NOMO-1 treated with dmso at 0.1 percent for 144 hours (cell line): ENCODE data around the gene CIB1.

Source experiments
- DNase-seq: peaks from one replicate; lab custom pipeline; 2025; ENCODE audit not compliant: unreplicated experiment; lab: John Stamatoyannopoulos, UW

The CIB1 gene

DNA sequence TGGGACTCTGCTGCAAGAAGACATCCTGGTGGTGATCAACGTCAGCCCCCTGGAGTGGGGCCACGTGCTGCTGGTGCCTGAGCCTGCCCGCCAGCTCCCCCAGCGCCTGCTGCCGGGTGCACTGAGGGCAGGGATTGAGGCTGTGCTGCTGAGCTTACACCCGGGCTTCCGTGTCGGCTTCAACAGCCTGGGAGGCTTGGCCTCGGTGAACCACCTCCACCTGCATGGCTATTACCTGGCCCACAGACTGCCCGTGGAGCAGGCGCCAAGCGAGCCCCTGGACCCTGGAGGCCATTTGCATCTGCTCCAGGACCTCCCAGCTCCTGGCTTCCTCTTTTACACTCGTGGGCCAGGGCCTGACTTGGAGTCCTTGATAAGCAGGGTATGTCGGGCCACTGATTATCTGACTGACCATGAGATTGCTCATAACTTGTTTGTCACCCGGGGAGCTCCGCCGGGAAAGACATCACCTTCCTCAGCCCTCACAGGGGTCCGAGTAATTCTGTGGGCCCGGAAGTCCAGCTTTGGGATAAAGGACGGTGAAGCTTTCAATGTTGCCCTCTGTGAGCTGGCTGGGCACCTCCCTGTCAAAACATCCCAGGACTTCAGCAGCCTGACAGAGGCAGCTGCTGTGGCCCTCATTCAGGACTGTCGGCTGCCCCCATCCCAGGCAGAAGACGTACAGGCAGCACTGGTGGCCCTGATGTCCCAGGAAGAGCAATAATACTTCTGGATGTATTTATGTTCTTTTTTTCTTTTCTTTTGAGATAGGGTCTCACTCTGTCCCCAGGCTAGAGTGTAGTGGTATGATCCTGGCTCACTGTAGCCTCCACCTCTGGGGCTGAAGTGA lies 7.8 kb upstream of the CIB1 start:
- DNase-seq: no peak

DNA sequence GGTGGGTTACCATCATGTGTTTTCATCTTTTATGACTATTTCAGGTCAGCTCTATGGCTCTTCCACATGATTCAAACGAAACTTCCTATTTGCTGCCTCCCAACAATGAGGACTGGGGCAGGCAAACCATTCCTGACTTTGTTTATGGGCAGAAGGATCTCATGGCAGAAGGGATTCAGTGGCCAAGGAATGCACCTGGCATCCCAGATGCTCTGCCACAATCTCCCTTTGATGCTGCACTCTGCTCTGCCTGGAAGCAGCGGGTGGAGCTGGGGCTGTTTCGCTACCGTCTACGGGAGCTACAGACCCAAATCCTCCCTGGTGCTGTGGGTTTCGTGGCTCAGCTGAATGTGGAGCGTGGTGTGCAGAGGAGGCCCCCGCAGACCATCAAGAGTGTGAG lies 7.1 kb upstream of the CIB1 start:
- no peak for DNase-seq

- DNase-seq: no peak
These were observed 5.6 kb upstream of the CIB1 start for GRCh38 chr15:90239371-90239770.

- no peak for DNase-seq
These were observed 601 bp upstream of the CIB1 start, which contains the start of gene GDPGP1 for GRCh38 chr15:90234096-90234988. TSS of gene GDPGP1 (plus strand) at chr15:90234209. CDS start at chr15:90240909, 6,700 bp downstream.

GRCh38 chr15:90232941-90233386 lies 777 bp downstream of the CIB1 start:
- DNase-seq: no peak

DNA sequence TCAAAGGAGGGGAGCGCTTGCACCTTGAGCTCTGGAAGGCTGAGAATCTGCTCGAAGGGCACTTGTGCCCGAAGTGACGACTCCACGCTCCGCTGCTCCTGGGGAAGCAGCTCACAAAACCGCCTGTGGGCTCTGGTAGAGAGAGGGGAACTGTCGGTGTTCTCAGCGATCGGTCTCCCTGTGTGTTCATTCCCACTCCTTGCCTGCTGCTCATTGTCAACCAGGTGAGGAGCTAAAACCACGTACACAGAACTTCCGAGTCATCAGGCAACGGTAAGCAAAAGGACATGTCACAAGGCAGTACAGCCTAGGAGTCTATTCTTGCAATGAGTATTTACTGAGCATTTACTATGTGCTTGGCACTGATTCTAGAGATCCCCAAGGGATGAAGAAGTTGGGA lies 1.5 kb downstream of the CIB1 start:
- no peak for DNase-seq

DNA sequence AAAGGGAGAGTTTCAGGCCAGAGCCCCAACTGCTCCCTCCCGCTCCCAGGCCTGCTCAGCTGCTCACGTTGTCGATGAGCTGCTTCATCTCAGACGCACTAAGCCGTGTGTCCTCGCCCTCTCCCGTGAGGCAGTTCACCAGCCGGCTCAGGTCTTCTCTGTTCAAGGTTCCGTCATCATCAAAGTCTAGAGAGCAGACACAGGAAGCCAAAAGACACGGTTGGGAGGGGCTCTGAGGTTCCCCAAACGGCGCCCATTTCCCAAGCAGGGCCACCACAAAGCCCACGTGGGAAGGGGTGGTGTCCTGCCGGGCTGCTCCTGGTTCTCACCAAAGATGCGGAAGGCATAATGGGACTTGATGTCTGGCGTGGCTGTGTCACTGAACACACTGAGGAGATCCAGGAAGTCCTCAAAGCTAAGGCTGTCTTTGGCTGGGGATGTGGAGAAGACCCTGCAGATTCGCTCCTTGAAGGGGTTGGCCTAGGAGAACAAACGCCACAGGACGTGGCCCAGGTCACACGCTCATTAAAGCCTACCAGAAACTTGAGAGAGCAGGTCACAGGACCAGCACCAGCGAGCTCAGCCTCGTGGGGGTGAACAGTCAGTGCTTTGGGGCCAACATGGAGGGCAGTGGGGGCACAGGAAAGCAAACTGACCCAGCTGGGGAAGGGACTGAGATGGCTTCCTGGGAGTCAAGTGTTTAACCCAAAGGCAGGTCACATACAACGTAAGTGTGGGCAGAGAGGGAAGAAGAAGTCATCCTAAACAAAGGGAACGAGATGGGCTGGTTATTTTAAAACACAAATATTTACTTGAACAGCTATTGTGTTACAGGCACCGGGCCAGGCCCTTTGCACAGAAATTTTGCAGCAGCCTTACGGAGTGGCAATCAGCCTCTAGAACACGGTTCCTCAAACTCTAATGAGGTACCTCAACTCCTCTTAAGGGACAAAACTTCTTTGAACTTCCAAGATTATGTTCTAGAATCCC lies 2.4 kb downstream of the CIB1 start:
- DNase-seq: peak; percentile 11

- DNase-seq: no peak
These were observed 3.1 kb downstream of the CIB1 start for GRCh38 chr15:90230610-90231009.

DNA sequence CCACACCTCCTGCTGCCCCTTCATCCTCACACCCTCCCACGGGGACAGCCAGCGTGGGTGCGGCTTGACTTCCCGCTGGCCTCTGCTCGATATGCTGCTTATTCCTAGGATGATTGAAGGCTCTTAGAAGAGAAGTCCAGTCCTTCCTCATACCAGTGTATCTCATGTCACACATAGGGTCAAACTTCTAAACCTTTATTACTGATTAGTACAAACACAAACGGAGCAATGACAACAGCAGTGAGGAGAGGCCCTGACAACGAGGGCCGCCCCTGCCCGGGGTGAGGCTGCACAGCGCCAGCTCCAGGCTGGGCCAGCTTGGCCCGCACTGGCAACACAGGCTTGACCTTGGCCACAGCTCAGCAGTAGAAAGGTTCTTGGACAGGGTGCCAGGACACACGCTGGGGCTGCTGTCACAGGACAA lies 3.7 kb downstream of the CIB1 start:
- DNase-seq: no peak

DNA sequence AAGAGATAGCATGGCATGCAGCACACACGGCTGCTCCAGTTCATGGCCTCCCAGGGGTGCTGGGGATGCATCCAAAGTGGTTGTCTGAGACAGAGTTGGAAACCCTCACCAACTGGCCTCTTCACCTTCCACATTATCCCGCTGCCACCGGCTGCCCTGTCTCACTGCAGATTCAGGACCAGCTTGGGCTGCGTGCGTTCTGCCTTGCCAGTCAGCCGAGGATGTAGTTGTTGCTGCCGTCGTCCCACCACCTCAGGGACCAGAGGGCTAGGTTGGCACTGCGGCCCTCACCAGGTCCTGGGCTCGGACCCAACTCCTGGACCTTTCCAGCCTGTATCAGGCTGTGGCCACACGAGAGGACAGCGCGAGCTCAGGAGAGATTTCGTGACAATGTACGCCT lies 4.8 kb downstream of the CIB1 start:
- DNase-seq: no peak

- no peak for DNase-seq
These were observed 5.6 kb downstream of the CIB1 start for GRCh38 chr15:90227816-90228772.

GRCh38 chr15:90227336-90227735 lies 6.4 kb downstream of the CIB1 start:
- DNase-seq: no peak

- DNase-seq: no peak
These were observed 8.1 kb downstream of the CIB1 start for GRCh38 chr15:90225504-90226234.

- DNase-seq: no peak
These were observed 8.7 kb downstream of the CIB1 start for GRCh38 chr15:90225047-90225446.

DNA sequence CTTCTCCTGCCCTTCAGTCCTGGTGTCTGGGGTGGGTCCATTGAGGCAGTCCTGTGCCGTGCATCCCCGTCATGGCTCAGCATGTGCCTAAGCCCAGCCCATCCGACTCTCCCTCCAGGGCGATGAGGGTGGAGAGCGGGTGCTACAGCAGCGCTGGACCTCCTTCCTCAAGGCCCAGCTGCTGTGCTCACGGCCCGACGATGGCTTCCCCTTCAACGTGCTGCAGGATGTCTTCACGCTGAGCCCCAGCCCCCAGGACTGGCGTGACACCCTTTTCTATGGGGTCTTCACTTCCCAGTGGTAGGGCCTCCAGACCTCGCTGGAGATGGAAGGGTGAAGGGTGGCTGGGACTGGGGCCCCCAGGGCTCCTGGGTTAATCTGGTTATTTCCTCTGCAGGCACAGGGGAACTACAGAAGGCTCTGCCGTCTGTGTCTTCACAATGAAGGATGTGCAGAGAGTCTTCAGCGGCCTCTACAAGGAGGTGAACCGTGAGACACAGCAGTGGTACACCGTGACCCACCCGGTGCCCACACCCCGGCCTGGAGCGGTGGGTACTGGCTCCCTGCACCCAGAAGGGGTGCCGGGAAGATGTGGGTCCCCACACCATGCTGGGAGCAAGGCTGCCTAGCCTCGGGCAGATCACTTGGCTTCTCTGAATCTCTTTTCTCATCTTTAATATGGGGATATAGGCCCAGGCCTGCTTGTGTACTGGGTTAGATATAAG lies 10.1 kb downstream of the CIB1 start:
- DNase-seq: no peak

DNA sequence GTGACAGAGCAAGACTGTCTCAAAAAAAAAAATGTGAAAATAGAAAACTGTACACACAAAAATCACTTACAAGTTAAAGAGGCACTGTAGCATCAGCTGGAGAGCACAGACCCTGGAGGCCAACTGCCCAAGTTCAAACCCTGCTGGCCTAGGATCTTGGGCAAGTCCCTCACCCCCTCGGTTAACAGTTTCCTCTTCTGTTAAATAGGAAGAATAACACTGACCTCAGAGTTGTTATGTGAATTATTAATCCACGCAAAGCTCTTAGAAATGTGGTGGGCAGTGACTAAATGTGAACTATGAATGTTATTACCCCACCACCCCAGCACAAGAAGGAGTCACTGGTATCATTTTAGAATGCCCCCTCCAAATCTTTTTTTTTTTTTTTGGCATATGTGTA lies 11.2 kb downstream of the CIB1 start:
- DNase-seq: no peak

- DNase-seq: peak; percentile 31
These were observed 12.4 kb downstream of the CIB1 start for GRCh38 chr15:90221246-90221900.
